KMS-11 (cell line): ENCODE measurements around the gene SLC6A6.

Experiments
- H2AFZ ChIP-seq: fragments of 200-600 bp; sonication (generic); 2 replicates; pipeline ENCODE4 v1.6.1; 2016; ENCODE audit warnings: antibody characterized with exemption, mixed run types, low read depth
- H3K27ac ChIP-seq: fragments of 200-600 bp; sonication (generic); 2 replicates; pipeline ENCODE4 v1.6.1; 2016; ENCODE audit warnings: mild to moderate bottlenecking, mixed run types
- H3K27me3 ChIP-seq: fragments of 200-600 bp; sonication (generic); 2 replicates; pipeline ENCODE4 v1.6.1; 2017; ENCODE audit warnings: mild to moderate bottlenecking, low read depth, mixed run types, moderate library complexity; ENCODE audit not compliant: insufficient read depth
- H3K36me3 ChIP-seq: fragments of 200-600 bp; sonication (generic); 2 replicates; pipeline ENCODE4 v1.6.1; 2017; ENCODE audit warnings: mild to moderate bottlenecking, mixed run types; ENCODE audit not compliant: insufficient read depth
- H3K4me1 ChIP-seq: fragments of 200-600 bp; sonication (generic); 2 replicates; pipeline ENCODE4 v1.6.1; 2016; ENCODE audit warnings: mild to moderate bottlenecking, low read depth, mixed run types; ENCODE audit not compliant: poor library complexity, severe bottlenecking
- H3K4me2 ChIP-seq: fragments of 200-600 bp; sonication (generic); 2 replicates; pipeline ENCODE4 v1.7.0; 2016; ENCODE audit warnings: mild to moderate bottlenecking, mixed run types
- H3K4me3 ChIP-seq: fragments of 200-600 bp; sonication (generic); IDR thresholded peaks from 2 replicates; pipeline ENCODE4 v1.6.1; 2017; ENCODE audit warnings: low read depth, low read length, mixed read lengths; ENCODE audit not compliant: insufficient read depth
- H3K79me2 ChIP-seq: fragments of 200-600 bp; sonication (generic); 2 replicates; pipeline ENCODE4 v1.6.1; 2016; ENCODE audit warnings: low read depth, mixed run types; ENCODE audit not compliant: insufficient read depth
- H3K9ac ChIP-seq: fragments of 200-600 bp; sonication (generic); 2 replicates; pipeline ENCODE4 v1.6.1; 2016; ENCODE audit warnings: mild to moderate bottlenecking, mixed run types
- H4K20me1 ChIP-seq: fragments of 200-600 bp; sonication (generic); 2 replicates; pipeline ENCODE4 v1.6.1; 2016; ENCODE audit warnings: mild to moderate bottlenecking, mixed run types; ENCODE audit not compliant: insufficient read depth
- TF ChIP-seq, protein P1 (sequence below): fragments of 200-600 bp; sonication (generic); conservative IDR thresholded peaks from 2 replicates; pipeline ENCODE4 v1.6.1; 2017; ENCODE audit warnings: low read depth, mild to moderate bottlenecking, antibody characterized with exemption, low read length, moderate library complexity, mixed read lengths

SLC6A6 gene

DNA sequence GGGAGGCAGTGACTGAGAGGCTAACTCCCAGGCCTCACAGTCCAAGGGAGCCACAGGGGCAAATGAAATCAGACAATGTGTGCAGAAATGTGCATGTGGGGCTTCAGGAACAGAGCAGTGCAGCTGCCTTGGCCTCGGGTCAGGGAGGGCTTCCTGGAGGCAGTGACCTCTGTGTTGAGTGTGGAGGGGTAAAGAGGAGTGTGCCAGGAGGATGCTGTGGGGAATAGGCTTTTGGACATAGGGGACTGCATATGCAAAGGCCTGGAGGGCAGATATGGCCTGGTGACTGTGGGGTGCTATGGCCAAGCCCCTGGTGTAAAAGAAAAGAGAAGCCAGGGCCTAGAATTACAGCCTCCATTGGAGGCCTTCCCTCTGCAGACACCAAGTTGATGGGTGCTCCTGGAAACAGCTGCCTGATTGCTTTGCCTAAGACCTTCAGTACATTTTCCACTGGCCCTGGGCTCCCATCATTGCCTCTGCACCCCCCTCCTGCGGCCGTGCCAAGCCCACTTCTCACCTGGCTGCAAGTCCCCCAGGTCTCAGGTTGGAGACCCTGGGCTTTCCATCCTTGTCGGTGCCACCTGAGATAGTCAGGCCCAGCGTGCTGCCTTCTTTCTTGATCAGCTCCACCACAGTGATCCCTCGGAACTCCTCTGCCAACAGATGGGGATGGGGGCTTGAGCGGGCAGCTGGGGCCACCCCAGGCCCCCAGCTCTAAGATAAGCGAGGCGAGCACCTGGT, 122.7 kb downstream of the SLC6A6 start:
- H3K4me3 ChIP-seq, result no peak overlapping the region
- no peak overlapping the region for H2AFZ ChIP-seq
- no peak overlapping the region for H3K9ac ChIP-seq
- no peaks in the 10 kb centered on the region for H4K20me1 ChIP-seq
- H3K27ac ChIP-seq, result no peak overlapping the region
- TF ChIP-seq, protein P1, sequence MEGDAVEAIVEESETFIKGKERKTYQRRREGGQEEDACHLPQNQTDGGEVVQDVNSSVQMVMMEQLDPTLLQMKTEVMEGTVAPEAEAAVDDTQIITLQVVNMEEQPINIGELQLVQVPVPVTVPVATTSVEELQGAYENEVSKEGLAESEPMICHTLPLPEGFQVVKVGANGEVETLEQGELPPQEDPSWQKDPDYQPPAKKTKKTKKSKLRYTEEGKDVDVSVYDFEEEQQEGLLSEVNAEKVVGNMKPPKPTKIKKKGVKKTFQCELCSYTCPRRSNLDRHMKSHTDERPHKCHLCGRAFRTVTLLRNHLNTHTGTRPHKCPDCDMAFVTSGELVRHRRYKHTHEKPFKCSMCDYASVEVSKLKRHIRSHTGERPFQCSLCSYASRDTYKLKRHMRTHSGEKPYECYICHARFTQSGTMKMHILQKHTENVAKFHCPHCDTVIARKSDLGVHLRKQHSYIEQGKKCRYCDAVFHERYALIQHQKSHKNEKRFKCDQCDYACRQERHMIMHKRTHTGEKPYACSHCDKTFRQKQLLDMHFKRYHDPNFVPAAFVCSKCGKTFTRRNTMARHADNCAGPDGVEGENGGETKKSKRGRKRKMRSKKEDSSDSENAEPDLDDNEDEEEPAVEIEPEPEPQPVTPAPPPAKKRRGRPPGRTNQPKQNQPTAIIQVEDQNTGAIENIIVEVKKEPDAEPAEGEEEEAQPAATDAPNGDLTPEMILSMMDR, result no peak
- no peaks in the 10 kb centered on the region for H3K36me3 ChIP-seq
- no peaks in the 10 kb centered on the region for H3K27me3 ChIP-seq
- H3K79me2 ChIP-seq, result no peaks in the 10 kb centered on the region
- H3K4me2 ChIP-seq, result no peak overlapping the region
- H3K4me1 ChIP-seq, result no peaks in the 10 kb centered on the region

DNA sequence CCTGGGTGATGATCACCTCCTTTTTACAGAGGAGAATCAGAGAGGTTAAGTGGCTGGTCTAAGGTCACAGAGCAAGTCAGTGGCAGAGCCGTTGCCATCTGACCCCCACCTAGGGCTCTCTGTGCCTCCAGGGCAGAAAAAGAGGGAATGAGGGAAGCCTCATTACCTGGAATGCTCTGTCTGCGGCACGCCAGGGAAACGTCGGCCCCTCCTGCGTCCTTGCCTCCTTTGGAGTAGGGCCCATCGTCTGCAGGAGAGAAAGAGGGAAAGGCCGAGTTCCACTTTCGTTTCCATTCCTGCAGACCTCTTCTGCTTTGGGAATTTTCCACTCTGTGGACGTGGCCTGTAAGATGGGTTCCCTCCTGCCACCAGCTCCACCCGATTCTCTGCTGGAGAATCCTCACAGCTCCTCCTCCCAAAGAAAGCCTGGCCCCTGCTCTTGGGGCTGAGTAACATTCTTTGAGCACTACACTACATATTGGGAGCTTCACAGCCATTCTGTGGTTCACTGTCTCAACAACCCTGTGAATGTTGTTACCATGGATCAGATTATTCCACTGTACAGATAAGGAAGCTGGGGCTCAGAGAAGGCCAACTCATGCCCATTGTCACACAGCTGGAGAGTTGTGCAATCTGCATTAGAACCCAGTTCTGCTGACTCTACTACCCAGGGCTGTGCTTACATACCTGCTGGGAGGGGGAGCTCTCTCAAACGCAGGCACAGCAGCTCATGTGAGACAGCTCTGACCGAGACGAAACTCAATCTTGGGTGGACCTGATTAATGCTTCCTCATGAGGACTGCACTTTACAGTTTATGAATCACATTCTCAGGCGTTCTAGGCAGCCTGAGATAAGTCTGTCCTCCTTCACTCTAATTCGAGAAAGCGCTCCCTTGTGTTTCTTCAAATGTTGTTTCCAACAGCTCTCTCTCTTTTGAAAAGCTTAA, 123.6 kb downstream of the SLC6A6 start:
- no peaks in the 10 kb centered on the region for H3K4me1 ChIP-seq
- H3K27ac ChIP-seq, result no peak overlapping the region
- H4K20me1 ChIP-seq, result no peaks in the 10 kb centered on the region
- H3K4me2 ChIP-seq, result no peak overlapping the region
- no peaks in the 10 kb centered on the region for H3K36me3 ChIP-seq
- H3K79me2 ChIP-seq, result no peaks in the 10 kb centered on the region
- no peaks in the 10 kb centered on the region for H3K27me3 ChIP-seq
- TF ChIP-seq, protein P1, result no peak
- no peak overlapping the region for H3K4me3 ChIP-seq
- H2AFZ ChIP-seq, result no peak overlapping the region
- no peak overlapping the region for H3K9ac ChIP-seq

DNA sequence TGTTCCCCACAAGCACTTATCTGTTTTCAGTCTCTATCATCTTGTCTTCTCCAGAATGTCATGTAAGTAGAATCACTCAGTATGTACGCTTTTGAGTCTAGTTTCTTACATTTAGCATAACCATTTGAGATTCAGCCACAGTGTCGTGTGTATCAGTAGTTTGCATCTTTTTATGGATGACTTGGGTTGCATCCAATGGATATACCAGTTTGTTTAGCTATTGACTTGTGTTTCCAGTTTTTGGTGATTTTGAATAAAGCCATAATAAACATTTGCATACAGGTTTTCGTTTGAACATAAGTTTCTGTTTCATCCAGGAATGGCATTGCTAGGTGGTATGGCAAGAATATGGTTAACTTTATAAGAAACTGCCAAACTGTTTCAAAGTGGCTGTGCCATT, 125.7 kb downstream of the SLC6A6 start:
- Histone ChIP-seq H3K36me3 (no peaks in the 10 kb centered on the region), H4K20me1 (no peaks in the 10 kb centered on the region), H3K27ac (no peak overlapping the region), H3K4me3 (no peak overlapping the region), H3K4me1 (no peaks in the 10 kb centered on the region), H3K9ac (no peak overlapping the region), H3K27me3 (no peaks in the 10 kb centered on the region), H3K79me2 (no peaks in the 10 kb centered on the region), H2AFZ (no peak overlapping the region), H3K4me2 (no peak overlapping the region)
- TF ChIP-seq, protein P1, result no peak

DNA sequence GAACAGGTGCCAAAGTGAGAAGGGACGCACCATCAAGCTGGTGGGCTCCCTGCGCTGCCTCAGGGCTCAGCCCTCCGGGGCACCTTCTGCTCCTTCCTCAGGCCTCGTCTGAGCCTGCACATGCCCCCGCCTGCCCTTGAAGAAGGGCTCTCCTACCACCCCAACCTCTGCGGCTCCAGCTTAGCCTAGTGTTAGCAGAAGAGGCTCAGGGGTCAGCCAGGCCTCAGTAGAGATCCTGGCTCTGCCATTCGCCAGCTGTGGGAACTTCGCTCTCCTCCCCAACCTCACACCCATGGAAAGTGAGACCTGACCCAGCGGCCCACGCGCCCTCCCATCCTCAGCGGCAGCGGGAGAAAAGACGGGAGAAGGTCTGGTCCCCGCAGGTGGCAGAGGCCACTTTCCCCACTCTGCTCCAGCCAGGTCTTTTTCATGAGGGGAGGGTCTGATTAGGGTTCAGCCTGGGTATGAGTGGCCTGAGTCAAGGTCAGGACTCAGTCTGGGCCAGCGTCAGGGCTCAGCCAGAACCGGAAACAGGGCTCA, 129.5 kb downstream of the SLC6A6 start:
- H3K36me3 ChIP-seq, result no peaks in the 10 kb centered on the region
- no peak overlapping the region for H2AFZ ChIP-seq
- TF ChIP-seq, protein P1, result no peak
- H3K4me3 ChIP-seq, result no peak overlapping the region
- no peaks in the 10 kb centered on the region for H3K27me3 ChIP-seq
- H3K4me2 ChIP-seq, result no peak overlapping the region
- H3K79me2 ChIP-seq, result no peaks in the 10 kb centered on the region
- no peaks in the 10 kb centered on the region for H4K20me1 ChIP-seq
- no peak overlapping the region for H3K9ac ChIP-seq
- no peak overlapping the region for H3K27ac ChIP-seq
- H3K4me1 ChIP-seq, result no peaks in the 10 kb centered on the region
